Activated CD4-positive, alpha-beta T cell treated with anti-CD3 and anti-CD28 coated beads, Interleukin-2, amount 50 U/mL, for 24 hours (primary cell): Measurements from ENCODE around the gene LIN9.
"Not testable (repeated sequence)": the region's sequence is repeated elsewhere in the genome, so short reads cannot be mapped to it uniquely, and the experiment has no call there.

Experiments
- DNase-seq, 2 donors: peaks; one replicate each; pipeline ENCODE4 v3.0.0-alpha.2; 2020; ENCODE audit warnings: low read depth in 1 of 2, low spot score in 1 of 2

LIN9 gene

GRCh38 chr1:226216056-226216455, 92.9 kb downstream of the LIN9 start:
- DNase-seq: no peak

- DNase-seq: no peak
These were observed 93.7 kb downstream of the LIN9 start for GRCh38 chr1:226215239-226215638.

- DNase-seq: no peak
These were observed 96.4 kb downstream of the LIN9 start for GRCh38 chr1:226212545-226212944.

- no peak for DNase-seq
These were observed 97.7 kb downstream of the LIN9 start for GRCh38 chr1:226211181-226211821.

GRCh38 chr1:226210571-226211176, 98.3 kb downstream of the LIN9 start:
- no peak for DNase-seq

GRCh38 chr1:226209307-226210059, 99.5 kb downstream of the LIN9 start:
- DNase-seq: no peak

GRCh38 chr1:226207048-226207447, 101.9 kb downstream of the LIN9 start:
- DNase-seq: no peak

GRCh38 chr1:226204198-226204597, 104.8 kb downstream of the LIN9 start:
- no peak for DNase-seq

- no peak for DNase-seq
These were observed 105.3 kb downstream of the LIN9 start for GRCh38 chr1:226203655-226204054.

- no peak for DNase-seq
These were observed 105.7 kb downstream of the LIN9 start for GRCh38 chr1:226203240-226203639.

- not testable (repeated sequence) for DNase-seq
These were observed 106.3 kb downstream of the LIN9 start for GRCh38 chr1:226202666-226203065.

- DNase-seq: no peak
These were observed 106.7 kb downstream of the LIN9 start for GRCh38 chr1:226202246-226202645.

- DNase-seq: no peak
These were observed 107.9 kb downstream of the LIN9 start for GRCh38 chr1:226201029-226201593.

GRCh38 chr1:226199971-226200370, 109.0 kb downstream of the LIN9 start:
- DNase-seq: no peak

GRCh38 chr1:226195144-226195543, 113.8 kb downstream of the LIN9 start:
- no peak for DNase-seq

GRCh38 chr1:226187380-226187779, 121.6 kb downstream of the LIN9 start:
- no peak for DNase-seq

- no peak for DNase-seq
These were observed 122.0 kb downstream of the LIN9 start for GRCh38 chr1:226187019-226187322.

- DNase-seq: peak; percentile 61 to 83
These were observed 122.6 kb downstream of the LIN9 start, which contains the start of gene ACBD3 for GRCh38 chr1:226186124-226187018. TSS of gene ACBD3 (minus strand) at chr1:226186741. CDS start at chr1:226186675, 66 bp downstream.

- DNase-seq: no peak
These were observed 123.6 kb downstream of the LIN9 start for GRCh38 chr1:226185141-226186036.
